H1 (cell line): ENCODE data around the gene TBC1D24.
A peak's percentile ranks its signal among the peaks of the same experiment; 100 is the strongest.

Source experiments
- BRCA1 ChIP-seq: IDR thresholded peaks from 2 replicates; pipeline ENCODE4 v1.6.1; 2012; ENCODE audit warnings: low read depth, low read length, improper control_type of control experiment
- EGR1 ChIP-seq: IDR thresholded peaks from 2 replicates; pipeline ENCODE4 v1.6.1; 2011; ENCODE audit warnings: low read depth, low read length, borderline replicate concordance
- GABPA ChIP-seq: IDR thresholded peaks from 2 replicates; pipeline ENCODE4 v1.6.1; 2011; ENCODE audit warnings: mild to moderate bottlenecking, low read length, moderate library complexity, borderline replicate concordance; ENCODE audit not compliant: insufficient read depth
- GTF2F1 ChIP-seq: IDR thresholded peaks from 2 replicates; pipeline ENCODE4 v1.6.1; 2012; ENCODE audit warnings: low read depth, low read length, improper control_type of control experiment, borderline replicate concordance
- JUND ChIP-seq: IDR thresholded peaks from 2 replicates; pipeline ENCODE4 v1.6.1; 2011; ENCODE audit warnings: mild to moderate bottlenecking, improper control_type of control experiment, low read length
- NRF1 ChIP-seq: IDR thresholded peaks from 2 replicates; pipeline ENCODE4 v1.6.1; 2011; ENCODE audit warnings: mild to moderate bottlenecking, low read depth, low read length, improper control_type of control experiment
- POLR2A ChIP-seq, 2 experiments: IDR thresholded peaks; 1 replicate in 1 of 2; 2 replicates in 1 of 2; pipeline ENCODE4 v1.6.1; 2011; ENCODE audit warnings: low read depth in 2 of 2, low read length in 2 of 2, mild to moderate bottlenecking in 2 of 2; ENCODE audit errors: control extremely low read depth in 1 of 2
- SP1 ChIP-seq: IDR thresholded peaks from 2 replicates; pipeline ENCODE4 v1.6.1; 2011; ENCODE audit warnings: low read depth, low read length
- TF ChIP-seq, protein P1 (sequence below), 3 experiments: IDR thresholded peaks; 1 replicate in 2 of 3; 2 replicates in 1 of 3; pipeline versions ENCODE4 v1.5.1 to v1.6.1; 2011; ENCODE audit warnings: low read length in 3 of 3, mild to moderate bottlenecking in 3 of 3, inconsistent platforms in 2 of 3, low read depth in 1 of 3, moderate library complexity in 1 of 3; ENCODE audit not compliant: insufficient read depth in 1 of 3; ENCODE audit errors: control extremely low read depth in 1 of 3

DNA sequence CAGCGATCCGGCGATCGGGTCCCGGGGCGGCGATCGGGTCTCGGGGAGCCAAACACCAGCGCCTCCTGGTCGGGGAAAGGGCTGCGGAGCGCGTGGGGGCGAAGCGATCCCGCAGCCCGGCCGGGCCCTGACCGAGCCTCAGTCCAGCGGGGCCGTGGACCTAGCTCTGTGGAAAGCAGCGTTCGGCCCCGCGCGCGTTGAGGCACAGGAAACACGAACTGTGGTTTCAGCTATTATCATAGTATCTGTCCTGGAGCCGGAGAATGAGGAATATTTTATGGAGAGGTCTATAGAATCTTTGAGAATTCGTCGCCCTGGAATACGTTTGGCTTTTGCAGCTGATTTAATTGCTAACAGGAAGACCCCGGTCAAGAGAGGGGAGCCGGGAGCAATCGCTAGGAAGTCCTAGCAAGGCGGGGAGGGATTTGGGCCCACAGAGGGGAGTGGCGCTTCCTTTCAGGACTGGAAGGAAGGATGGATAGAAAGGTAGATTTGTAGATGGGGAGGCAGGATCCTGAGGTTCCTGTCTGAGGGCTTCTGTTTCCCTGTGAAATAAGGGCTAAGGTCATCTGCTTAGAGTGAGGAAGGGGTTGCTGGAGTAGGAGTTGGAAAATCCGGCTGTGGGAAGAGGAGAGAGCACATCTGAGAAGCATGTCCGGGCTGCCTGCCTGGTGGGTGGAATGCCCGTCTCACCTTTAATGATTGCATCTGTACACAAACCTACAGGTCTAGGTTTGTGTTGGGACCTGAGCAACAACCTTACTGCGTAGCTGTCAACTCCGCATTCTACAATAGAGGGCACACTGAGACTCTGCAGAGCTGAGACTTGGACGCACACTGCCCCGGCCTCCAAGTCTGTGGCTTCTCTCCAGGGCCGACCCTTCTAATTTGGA lies 44.9 kb upstream of the TBC1D24 start:
- TF ChIP-seq GABPA (no peak), NRF1 (no peak), SP1 (no peak), GTF2F1 (no peak), EGR1 (no peak), BRCA1 (no peak), JUND (no peak), POLR2A (IDR thresholded peaks at IDR 0.05; ENCODE audit: control extremely low read depth in 1 of 2, low read depth in 2 of 2, low read length in 2 of 2) (no peak)
- TF ChIP-seq, protein P1, sequence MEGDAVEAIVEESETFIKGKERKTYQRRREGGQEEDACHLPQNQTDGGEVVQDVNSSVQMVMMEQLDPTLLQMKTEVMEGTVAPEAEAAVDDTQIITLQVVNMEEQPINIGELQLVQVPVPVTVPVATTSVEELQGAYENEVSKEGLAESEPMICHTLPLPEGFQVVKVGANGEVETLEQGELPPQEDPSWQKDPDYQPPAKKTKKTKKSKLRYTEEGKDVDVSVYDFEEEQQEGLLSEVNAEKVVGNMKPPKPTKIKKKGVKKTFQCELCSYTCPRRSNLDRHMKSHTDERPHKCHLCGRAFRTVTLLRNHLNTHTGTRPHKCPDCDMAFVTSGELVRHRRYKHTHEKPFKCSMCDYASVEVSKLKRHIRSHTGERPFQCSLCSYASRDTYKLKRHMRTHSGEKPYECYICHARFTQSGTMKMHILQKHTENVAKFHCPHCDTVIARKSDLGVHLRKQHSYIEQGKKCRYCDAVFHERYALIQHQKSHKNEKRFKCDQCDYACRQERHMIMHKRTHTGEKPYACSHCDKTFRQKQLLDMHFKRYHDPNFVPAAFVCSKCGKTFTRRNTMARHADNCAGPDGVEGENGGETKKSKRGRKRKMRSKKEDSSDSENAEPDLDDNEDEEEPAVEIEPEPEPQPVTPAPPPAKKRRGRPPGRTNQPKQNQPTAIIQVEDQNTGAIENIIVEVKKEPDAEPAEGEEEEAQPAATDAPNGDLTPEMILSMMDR (IDR thresholded peaks at IDR 0.05; ENCODE audit: control extremely low read depth in 1 of 3, insufficient read depth in 1 of 3, low read depth in 1 of 3, low read length in 3 of 3), result peak in 1 of 3 experiments; percentile 4; a peak in 1 of 4 replicates
